Measurements from ENCODE around the gene FTH1.
A peak's percentile ranks its signal among the peaks of the same experiment; 100 is the strongest.
"Not testable (repeated sequence)": the region's sequence is repeated elsewhere in the genome, so short reads cannot be mapped to it uniquely, and the experiment has no call there.

FTH1 gene

GRCh38 chr11:61963282-61964057 is 4.0 kb downstream of the FTH1 start:
- peak; percentile 75 for DNase-seq

GRCh38 chr11:61963016-61963281 is 4.5 kb downstream of the FTH1 start:
- peak; percentile 75 for DNase-seq

GRCh38 chr11:61962213-61963015 is 5.0 kb downstream of the FTH1 start:
- DNase-seq = peak; percentile 52

GRCh38 chr11:61961570-61962212 is 5.7 kb downstream of the FTH1 start:
- DNase-seq = peak; percentile 35

- no peak for DNase-seq
These were observed 6.9 kb downstream of the FTH1 start for GRCh38 chr11:61960532-61960931.

- no peak for DNase-seq
These were observed 7.8 kb downstream of the FTH1 start for GRCh38 chr11:61959678-61960077.

- DNase-seq = no peak
These were observed 8.3 kb downstream of the FTH1 start for GRCh38 chr11:61959114-61959513.

- DNase-seq = no peak
These were observed 8.8 kb downstream of the FTH1 start for GRCh38 chr11:61958590-61958989.

- DNase-seq = no peak
These were observed 10.2 kb downstream of the FTH1 start for GRCh38 chr11:61957021-61957770.

GRCh38 chr11:61956191-61957020 is 11.0 kb downstream of the FTH1 start:
- DNase-seq = no peak

- DNase-seq = no peak
These were observed 11.9 kb downstream of the FTH1 start for GRCh38 chr11:61955422-61956135.

- DNase-seq = peak; percentile 73
These were observed 12.5 kb downstream of the FTH1 start for GRCh38 chr11:61954851-61955421.

GRCh38 chr11:61954106-61954850 is 13.2 kb downstream of the FTH1 start:
- no peak for DNase-seq

GRCh38 chr11:61953632-61954031 is 13.8 kb downstream of the FTH1 start:
- DNase-seq = not testable (repeated sequence)

- DNase-seq = no peak
These were observed 14.6 kb downstream of the FTH1 start for GRCh38 chr11:61952882-61953281.

- no peak for DNase-seq
These were observed 15.8 kb downstream of the FTH1 start for GRCh38 chr11:61951484-61952135.

GRCh38 chr11:61950035-61950547 is 17.3 kb downstream of the FTH1 start, which contains the start of gene BEST1:
Gene BEST1 (plus strand): TSS chr11:61950351. CDS start chr11:61951807, 1,456 bp downstream.
- DNase-seq = no peak

GRCh38 chr11:61949169-61950034 is 18.0 kb downstream of the FTH1 start:
- DNase-seq = peak; percentile 64

Measured in CD4-positive, alpha-beta T cell treated with Interferon gamma for 1 hour (primary cell).